Keratinocyte (primary cell): ENCODE results near the gene VEGFA. TPM values are rescaled to one million over a fixed set of nuclear protein-coding genes. Genes with fewer than 3 reads are reported as not detected.

ENCODE experiments used
- DNase-seq: peaks from one replicate; pipeline ENCODE4 v3.0.0-alpha.2; 2011; ENCODE audit warnings: low read depth, missing footprints, low spot score
- FAIRE-seq: peaks from 2 replicates; lab custom pipeline; 2011; peaks lifted over from hg19 to GRCh38; lab: Jason Lieb, UNC
- H2AFZ ChIP-seq: 2 replicates; pipeline ENCODE4 v1.6.0; 2012; ENCODE audit warnings: low read length, control low read depth, inconsistent platforms; ENCODE audit not compliant: control insufficient read depth
- H3K27ac ChIP-seq: 2 replicates; pipeline ENCODE4 v1.5.1; 2011; ENCODE audit warnings: low read length; ENCODE audit not compliant: control insufficient read depth, insufficient read depth
- H3K27me3 ChIP-seq: 3 replicates; pipeline ENCODE4 v1.6.0; 2011; ENCODE audit warnings: low read length; ENCODE audit not compliant: control insufficient read depth, insufficient read depth; ENCODE audit errors: extremely low read depth
- H3K36me3 ChIP-seq, 2 experiments: 2 replicates in 1 of 2; 3 replicates in 1 of 2; pipeline ENCODE4 v1.5.1; 2011; ENCODE audit warnings: low read length in 2 of 2, mild to moderate bottlenecking in 1 of 2; ENCODE audit not compliant: control insufficient read depth in 2 of 2, insufficient read depth in 2 of 2; ENCODE audit errors: extremely low read depth in 1 of 2
- H3K4me1 ChIP-seq: 3 replicates; pipeline ENCODE4 v1.5.1; 2011; ENCODE audit warnings: low read length; ENCODE audit not compliant: control insufficient read depth, insufficient read depth; ENCODE audit errors: extremely low read depth
- H3K4me2 ChIP-seq: 3 replicates; pipeline ENCODE4 v1.6.0; 2011; ENCODE audit warnings: low read depth, low read length; ENCODE audit not compliant: control insufficient read depth, insufficient read depth; ENCODE audit errors: extremely low read depth
- H3K4me3 ChIP-seq, 3 experiments: fragments of 200-600 bp in 1 of 3; sonication (generic) in 1 of 3; 2 replicates in 2 of 3; 3 replicates in 1 of 3; pipeline ENCODE4 v1.5.1; 2011 to 2016; ENCODE audit warnings: low read length in 3 of 3, mild to moderate bottlenecking in 3 of 3, control low read depth in 2 of 3, inconsistent platforms in 1 of 3, low read depth in 1 of 3, mixed read lengths in 1 of 3, mixed run types in 1 of 3, moderate library complexity in 1 of 3; ENCODE audit not compliant: control insufficient read depth in 2 of 3, insufficient read depth in 2 of 3; ENCODE audit errors: extremely low read depth in 1 of 3
- H3K79me2 ChIP-seq: 2 replicates; pipeline ENCODE4 v1.6.0; 2012; ENCODE audit warnings: low read length; ENCODE audit not compliant: control insufficient read depth, insufficient read depth
- H3K9ac ChIP-seq: 3 replicates; pipeline ENCODE4 v1.6.0; 2011; ENCODE audit warnings: low read length; ENCODE audit not compliant: control insufficient read depth, insufficient read depth; ENCODE audit errors: extremely low read depth
- H3K9me1 ChIP-seq: 3 replicates; pipeline ENCODE4 v1.6.0; 2011; ENCODE audit warnings: low read length; ENCODE audit not compliant: control insufficient read depth, insufficient read depth; ENCODE audit errors: extremely low read depth
- H3K9me3 ChIP-seq: 2 replicates; pipeline ENCODE4 v1.5.1; 2012; ENCODE audit warnings: low read depth, low read length; ENCODE audit not compliant: control insufficient read depth
- H4K20me1 ChIP-seq: 3 replicates; pipeline ENCODE4 v1.6.0; 2011; ENCODE audit warnings: low read length; ENCODE audit not compliant: control insufficient read depth, insufficient read depth; ENCODE audit errors: extremely low read depth
- EZH2 ChIP-seq: IDR thresholded peaks from one replicate; pipeline ENCODE4 v1.6.1; 2012; ENCODE audit warnings: inconsistent platforms, mild to moderate bottlenecking, low read length, moderate library complexity
- dilution Hi-C: fragments of 300-500 bp; cut with MboI; formaldehyde crosslinking; loops from one replicate; pipeline ENCODE4 v1.7.0; 2020; ENCODE audit warnings: low sequenced_read_pairs; ENCODE audit not compliant: extremely low pct_ligation_motif_present
- polyA plus RNA-seq, 5 experiments: library from polyadenylated mRNA; depleted of rRNA in 3 of 5; stranded (reverse) in 3 of 5; stranded (forward) in 1 of 5; unstranded in 1 of 5; fragments of >200 nt; gene quantifications; 1 replicate in 1 of 5; 2 replicates in 3 of 5; 3 replicates in 1 of 5; pipeline versions ENCODE4 v1.2.1 to v1.2.3, GENCODE V29; 2011 to 2012; ENCODE audit warnings: missing spikeins in 2 of 5, low read depth in 1 of 5, low replicate concordance in 1 of 5
- TF ChIP-seq, protein P1 (sequence below), 3 experiments: IDR thresholded peaks in 1 of 3; conservative IDR thresholded peaks in 1 of 3; optimal IDR thresholded peaks in 1 of 3; 2 replicates in 2 of 3; 3 replicates in 1 of 3; pipeline versions ENCODE3 to v1.5.1; 2011; ENCODE audit warnings: low read length in 3 of 3, mild to moderate bottlenecking in 3 of 3, moderate library complexity in 2 of 3, control low read depth in 1 of 3, inconsistent platforms in 1 of 3; ENCODE audit not compliant: insufficient read depth in 2 of 3; ENCODE audit errors: extremely low read depth in 1 of 3

The VEGFA gene
- polyA plus RNA-seq, 1 donor (not counting 4 experiments of a cell fraction or from before 2014, with no cell fraction given), result 149 TPM

- no peaks in the 10 kb centered on the region for H3K79me2 ChIP-seq
- TF ChIP-seq, protein P1, sequence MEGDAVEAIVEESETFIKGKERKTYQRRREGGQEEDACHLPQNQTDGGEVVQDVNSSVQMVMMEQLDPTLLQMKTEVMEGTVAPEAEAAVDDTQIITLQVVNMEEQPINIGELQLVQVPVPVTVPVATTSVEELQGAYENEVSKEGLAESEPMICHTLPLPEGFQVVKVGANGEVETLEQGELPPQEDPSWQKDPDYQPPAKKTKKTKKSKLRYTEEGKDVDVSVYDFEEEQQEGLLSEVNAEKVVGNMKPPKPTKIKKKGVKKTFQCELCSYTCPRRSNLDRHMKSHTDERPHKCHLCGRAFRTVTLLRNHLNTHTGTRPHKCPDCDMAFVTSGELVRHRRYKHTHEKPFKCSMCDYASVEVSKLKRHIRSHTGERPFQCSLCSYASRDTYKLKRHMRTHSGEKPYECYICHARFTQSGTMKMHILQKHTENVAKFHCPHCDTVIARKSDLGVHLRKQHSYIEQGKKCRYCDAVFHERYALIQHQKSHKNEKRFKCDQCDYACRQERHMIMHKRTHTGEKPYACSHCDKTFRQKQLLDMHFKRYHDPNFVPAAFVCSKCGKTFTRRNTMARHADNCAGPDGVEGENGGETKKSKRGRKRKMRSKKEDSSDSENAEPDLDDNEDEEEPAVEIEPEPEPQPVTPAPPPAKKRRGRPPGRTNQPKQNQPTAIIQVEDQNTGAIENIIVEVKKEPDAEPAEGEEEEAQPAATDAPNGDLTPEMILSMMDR (optimal IDR thresholded peaks at IDR 0.05 in 1 of 3, IDR thresholded peaks at IDR 0.05 in 1 of 3, conservative IDR thresholded peaks at IDR 0.05 in 1 of 3; ENCODE audit: extremely low read depth in 1 of 3, insufficient read depth in 2 of 3, low read length in 3 of 3), result no peak
- TF ChIP-seq EZH2, result no peak
- H3K36me3 ChIP-seq, result no peaks in the 10 kb centered on the region
- no peaks in the 10 kb centered on the region for H3K27me3 ChIP-seq
- H3K9me3 ChIP-seq, result no peaks in the 10 kb centered on the region
- H3K9me1 ChIP-seq, result no peaks in the 10 kb centered on the region
- FAIRE-seq (no peak), DNase-seq (no peak)
- H2AFZ ChIP-seq, result no peak overlapping the region
- no peak overlapping the region for H3K9ac ChIP-seq
- dilution Hi-C loops, result no loop called here
- no peak overlapping the region for H3K4me2 ChIP-seq
- H3K4me1 ChIP-seq, result peaks cover 48% of the 10 kb centered on the region
- no peaks in the 10 kb centered on the region for H4K20me1 ChIP-seq
- no peak overlapping the region for H3K4me3 ChIP-seq
- H3K27ac ChIP-seq, result no peak overlapping the region
These were observed 29.6 kb upstream of the VEGFA start for GRCh38 chr6:43740321-43740960.

DNA sequence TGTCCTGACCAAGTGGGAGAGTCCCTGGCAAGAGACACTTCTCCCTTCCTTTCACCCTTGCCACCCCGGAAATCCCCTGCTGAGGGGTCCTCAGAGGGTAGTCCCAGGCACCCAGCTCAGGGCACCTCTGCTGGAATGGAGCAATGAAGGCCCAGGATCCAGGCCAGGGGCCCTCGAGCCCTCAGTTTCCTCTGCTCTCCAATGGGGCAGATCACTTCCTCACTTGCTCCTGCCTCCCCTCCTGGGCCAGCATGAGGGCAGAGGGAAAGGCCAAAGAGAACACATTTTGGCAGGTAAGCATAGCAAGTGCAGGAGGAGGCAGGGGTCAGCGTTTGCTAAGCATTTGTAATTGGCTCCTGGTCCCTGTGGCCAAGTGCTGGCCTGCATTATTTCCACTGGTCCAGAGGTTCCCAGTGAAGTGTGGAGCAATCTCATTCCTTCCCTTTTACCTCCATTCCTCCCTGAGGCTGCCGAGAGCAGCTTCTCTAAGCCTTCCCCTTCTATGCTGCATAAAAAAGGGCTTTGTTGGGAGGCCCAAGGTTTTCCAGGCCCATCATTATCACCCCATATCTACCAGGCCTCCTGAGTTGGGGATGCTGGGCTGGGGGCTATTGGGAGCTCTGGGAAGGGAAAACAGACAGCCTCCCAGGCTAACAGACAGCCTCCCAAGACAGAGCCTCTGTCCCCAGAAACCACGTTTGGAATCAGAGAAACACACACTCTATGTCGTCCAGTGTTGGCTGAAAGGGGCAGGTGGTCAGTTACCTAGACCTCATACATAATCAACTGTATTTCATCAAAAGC is 28.8 kb upstream of the VEGFA start:
- no peak for DNase-seq
- TF ChIP-seq, protein P1 (optimal IDR thresholded peaks at IDR 0.05 in 1 of 3, IDR thresholded peaks at IDR 0.05 in 1 of 3, conservative IDR thresholded peaks at IDR 0.05 in 1 of 3; ENCODE audit: extremely low read depth in 1 of 3, insufficient read depth in 2 of 3, low read length in 3 of 3), result no peak
- TF ChIP-seq EZH2, result no peak
- no peaks in the 10 kb centered on the region for H4K20me1 ChIP-seq
- H3K79me2 ChIP-seq, result no peaks in the 10 kb centered on the region
- dilution Hi-C loops, result no loop called here
- H3K4me2 ChIP-seq, result no peak overlapping the region
- no peak overlapping the region for H3K27ac ChIP-seq
- no peaks in the 10 kb centered on the region for H3K9me1 ChIP-seq
- H3K27me3 ChIP-seq, result no peaks in the 10 kb centered on the region
- no peak overlapping the region for H3K4me3 ChIP-seq
- H2AFZ ChIP-seq, result no peak overlapping the region
- FAIRE-seq, result no peak
- H3K4me1 ChIP-seq, result peaks cover 41% of the 10 kb centered on the region
- H3K9ac ChIP-seq, result no peak overlapping the region
- no peaks in the 10 kb centered on the region for H3K9me3 ChIP-seq
- no peaks in the 10 kb centered on the region for H3K36me3 ChIP-seq
